Measurements from ENCODE around the gene USP17L27.
"Not testable (repeated sequence)": the region's sequence is repeated elsewhere in the genome, so short reads cannot be mapped to it uniquely, and the experiment has no call there.

DNA sequence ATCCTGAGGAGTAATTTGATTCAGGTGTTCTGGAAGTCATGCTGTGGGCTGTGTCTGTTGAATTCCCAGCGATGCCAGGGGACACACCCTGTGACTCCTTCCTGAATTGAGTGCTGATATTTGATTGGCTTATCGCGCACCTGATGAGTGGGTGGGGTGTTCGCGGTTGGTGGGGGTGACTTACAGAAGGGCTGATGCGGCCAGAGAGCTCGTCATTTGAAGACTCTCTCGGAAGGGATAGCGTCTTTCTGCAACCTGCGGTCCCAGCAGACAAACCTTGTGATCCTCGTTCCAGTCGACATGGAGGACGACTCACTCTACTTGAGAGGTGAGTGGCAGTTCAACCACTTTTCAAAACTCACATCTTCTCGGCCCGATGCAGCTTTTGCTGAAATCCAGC is at the start of gene USP17L27:
- TF ChIP-seq, protein P1, sequence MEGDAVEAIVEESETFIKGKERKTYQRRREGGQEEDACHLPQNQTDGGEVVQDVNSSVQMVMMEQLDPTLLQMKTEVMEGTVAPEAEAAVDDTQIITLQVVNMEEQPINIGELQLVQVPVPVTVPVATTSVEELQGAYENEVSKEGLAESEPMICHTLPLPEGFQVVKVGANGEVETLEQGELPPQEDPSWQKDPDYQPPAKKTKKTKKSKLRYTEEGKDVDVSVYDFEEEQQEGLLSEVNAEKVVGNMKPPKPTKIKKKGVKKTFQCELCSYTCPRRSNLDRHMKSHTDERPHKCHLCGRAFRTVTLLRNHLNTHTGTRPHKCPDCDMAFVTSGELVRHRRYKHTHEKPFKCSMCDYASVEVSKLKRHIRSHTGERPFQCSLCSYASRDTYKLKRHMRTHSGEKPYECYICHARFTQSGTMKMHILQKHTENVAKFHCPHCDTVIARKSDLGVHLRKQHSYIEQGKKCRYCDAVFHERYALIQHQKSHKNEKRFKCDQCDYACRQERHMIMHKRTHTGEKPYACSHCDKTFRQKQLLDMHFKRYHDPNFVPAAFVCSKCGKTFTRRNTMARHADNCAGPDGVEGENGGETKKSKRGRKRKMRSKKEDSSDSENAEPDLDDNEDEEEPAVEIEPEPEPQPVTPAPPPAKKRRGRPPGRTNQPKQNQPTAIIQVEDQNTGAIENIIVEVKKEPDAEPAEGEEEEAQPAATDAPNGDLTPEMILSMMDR (IDR thresholded peaks at IDR 0.05): not testable (repeated sequence)
- TF ChIP-seq POLR2A (IDR thresholded peaks at IDR 0.05); POLR2AphosphoS5 (IDR thresholded peaks at IDR 0.05; ENCODE audit: insufficient read depth in 1 of 2, low read depth in 1 of 2): not testable (repeated sequence)

Data from vagina (tissue), 2 donors.